Left lung (tissue), 10 donors: ENCODE measurements around the gene UPF1. TPM values are rescaled to one million over a fixed set of nuclear protein-coding genes. Genes with fewer than 3 reads are reported as not detected.
A peak's percentile ranks its signal among the peaks of the same experiment; 100 is the strongest.

Experiments used
- ATAC-seq: fragments of 200-7000 bp; cut with Tn5 transposase; one replicate; pipeline ENCODE4 v1.9.1; 2020; ENCODE audit warnings: moderate library complexity
- DNase-seq, 4 donors: peaks; one replicate each; pipeline ENCODE4 v3.0.0-alpha.2; 2013 to 2020
- H3K27ac ChIP-seq, 2 donors: fragments of 200-600 bp; sonication (generic) in 1 of 2; one replicate each; pipeline versions ENCODE4 v1.5.0 to v1.8.0; 2020 to 2021
- H3K27me3 ChIP-seq, 2 donors: fragments of 200-600 bp; sonication (generic) in 1 of 2; one replicate each; pipeline versions ENCODE4 v1.5.0 to v1.8.0; 2020 to 2021
- H3K36me3 ChIP-seq, 2 donors: fragments of 200-600 bp; sonication (generic) in 1 of 2; one replicate each; pipeline versions ENCODE4 v1.5.0 to v1.8.0; 2020 to 2021
- H3K4me1 ChIP-seq, 2 donors: fragments of 200-600 bp; one replicate each; pipeline ENCODE4 v1.8.0; 2021
- H3K4me3 ChIP-seq, 2 donors: fragments of 200-600 bp; sonication (generic) in 1 of 2; one replicate each; pipeline versions ENCODE4 v1.5.0 to v1.8.0; 2020 to 2021; ENCODE audit warnings: mild to moderate bottlenecking in 1 of 2
- H3K9me3 ChIP-seq, 2 donors: fragments of 200-600 bp; sonication (generic) in 1 of 2; one replicate each; pipeline versions ENCODE4 v1.5.0 to v1.8.0; 2020 to 2021
- intact Hi-C, 2 donors: fragments of 100-400 bp; cut with DNase I; formaldehyde crosslinking; loops; one replicate each; pipeline versions ENCODE4 v1.11.2 to v1.14.2; 2022
- polyA plus RNA-seq, 6 donors: library from polyadenylated mRNA; unstranded; fragments of 120-200 nt; gene quantifications; one replicate each; pipeline ENCODE4 v1.2.1, GENCODE V29; 2013; ENCODE audit not compliant: insufficient read length in 6 of 6
- total RNA-seq, 2 donors: library from RNA; stranded (reverse); fragmentation: NEBNext Ultra II Directional; extraction: Animal tissue kit (Norgen Biotek cat#: 25700); gene quantifications; one replicate each; pipeline ENCODE4 v1.2.1, GENCODE V29; 2021
- TF ChIP-seq, protein P1 (sequence below), 2 donors: fragments of 200-600 bp; sonication (generic) in 1 of 2; IDR thresholded peaks; one replicate each; pipeline versions ENCODE4 v1.5.0 to v1.8.0; 2021; ENCODE audit warnings: antibody characterized with exemption in 2 of 2
- donor health status: DM: no; HTN: yes; CAD: no.
- donor health status: DM: no; HTN: no; CAD: no.

Gene UPF1
- total and polyA plus RNA-seq, 8 donors, result 49.1 to 80.9 (median 55.3) TPM

GRCh38 chr19:18889949-18890745 lies 58.4 kb downstream of the UPF1 start:
- H3K27me3 ChIP-seq, result peaks cover 10 to 28% of the 10 kb centered on the region in 2 donors
- H3K9me3 ChIP-seq, result no peaks in the 10 kb centered on the region
- no peak overlapping the region for H3K4me3 ChIP-seq
- ATAC-seq, result no peak
- intact Hi-C loops, result no loop called here
- no peak overlapping the region for H3K27ac ChIP-seq
- TF ChIP-seq, protein P1, sequence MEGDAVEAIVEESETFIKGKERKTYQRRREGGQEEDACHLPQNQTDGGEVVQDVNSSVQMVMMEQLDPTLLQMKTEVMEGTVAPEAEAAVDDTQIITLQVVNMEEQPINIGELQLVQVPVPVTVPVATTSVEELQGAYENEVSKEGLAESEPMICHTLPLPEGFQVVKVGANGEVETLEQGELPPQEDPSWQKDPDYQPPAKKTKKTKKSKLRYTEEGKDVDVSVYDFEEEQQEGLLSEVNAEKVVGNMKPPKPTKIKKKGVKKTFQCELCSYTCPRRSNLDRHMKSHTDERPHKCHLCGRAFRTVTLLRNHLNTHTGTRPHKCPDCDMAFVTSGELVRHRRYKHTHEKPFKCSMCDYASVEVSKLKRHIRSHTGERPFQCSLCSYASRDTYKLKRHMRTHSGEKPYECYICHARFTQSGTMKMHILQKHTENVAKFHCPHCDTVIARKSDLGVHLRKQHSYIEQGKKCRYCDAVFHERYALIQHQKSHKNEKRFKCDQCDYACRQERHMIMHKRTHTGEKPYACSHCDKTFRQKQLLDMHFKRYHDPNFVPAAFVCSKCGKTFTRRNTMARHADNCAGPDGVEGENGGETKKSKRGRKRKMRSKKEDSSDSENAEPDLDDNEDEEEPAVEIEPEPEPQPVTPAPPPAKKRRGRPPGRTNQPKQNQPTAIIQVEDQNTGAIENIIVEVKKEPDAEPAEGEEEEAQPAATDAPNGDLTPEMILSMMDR (IDR thresholded peaks at IDR 0.05), result no peak
- H3K4me1 ChIP-seq, result peaks cover 0 to 5% of the 10 kb centered on the region in 2 donors
- peak in 1 of 4 donors; percentile 60 for DNase-seq
- H3K36me3 ChIP-seq, result no peaks in the 10 kb centered on the region

GRCh38 chr19:18893587-18894253 lies 62.0 kb downstream of the UPF1 start:
- H3K4me3 ChIP-seq, result no peak overlapping the region
- no peaks in the 10 kb centered on the region for H3K9me3 ChIP-seq
- DNase-seq, result no peak
- peaks cover 0 to 16% of the 10 kb centered on the region in 2 donors for H3K4me1 ChIP-seq
- peaks cover 0 to 3% of the 10 kb centered on the region in 2 donors for H3K36me3 ChIP-seq
- H3K27me3 ChIP-seq, result peaks cover 15 to 49% of the 10 kb centered on the region in 2 donors
- ATAC-seq, result no peak
- no peak overlapping the region for H3K27ac ChIP-seq
- TF ChIP-seq, protein P1 (IDR thresholded peaks at IDR 0.05), result no peak
- intact Hi-C loops, result no loop called here

GRCh38 chr19:18894254-18895037 lies 62.7 kb downstream of the UPF1 start:
- Histone ChIP-seq H3K27ac (no peak overlapping the region), H3K36me3 (peaks cover 0 to 10% of the 10 kb centered on the region in 2 donors), H3K9me3 (no peaks in the 10 kb centered on the region), H3K27me3 (peaks cover 15 to 49% of the 10 kb centered on the region in 2 donors), H3K4me3 (no peak overlapping the region), H3K4me1 (peaks cover 0 to 16% of the 10 kb centered on the region in 2 donors)
- peak in 2 of 4 donors; percentile 51 to 81 for DNase-seq
- intact Hi-C loops, result no loop called here
- TF ChIP-seq, protein P1 (IDR thresholded peaks at IDR 0.05), result no peak
- no peak for ATAC-seq

DNA sequence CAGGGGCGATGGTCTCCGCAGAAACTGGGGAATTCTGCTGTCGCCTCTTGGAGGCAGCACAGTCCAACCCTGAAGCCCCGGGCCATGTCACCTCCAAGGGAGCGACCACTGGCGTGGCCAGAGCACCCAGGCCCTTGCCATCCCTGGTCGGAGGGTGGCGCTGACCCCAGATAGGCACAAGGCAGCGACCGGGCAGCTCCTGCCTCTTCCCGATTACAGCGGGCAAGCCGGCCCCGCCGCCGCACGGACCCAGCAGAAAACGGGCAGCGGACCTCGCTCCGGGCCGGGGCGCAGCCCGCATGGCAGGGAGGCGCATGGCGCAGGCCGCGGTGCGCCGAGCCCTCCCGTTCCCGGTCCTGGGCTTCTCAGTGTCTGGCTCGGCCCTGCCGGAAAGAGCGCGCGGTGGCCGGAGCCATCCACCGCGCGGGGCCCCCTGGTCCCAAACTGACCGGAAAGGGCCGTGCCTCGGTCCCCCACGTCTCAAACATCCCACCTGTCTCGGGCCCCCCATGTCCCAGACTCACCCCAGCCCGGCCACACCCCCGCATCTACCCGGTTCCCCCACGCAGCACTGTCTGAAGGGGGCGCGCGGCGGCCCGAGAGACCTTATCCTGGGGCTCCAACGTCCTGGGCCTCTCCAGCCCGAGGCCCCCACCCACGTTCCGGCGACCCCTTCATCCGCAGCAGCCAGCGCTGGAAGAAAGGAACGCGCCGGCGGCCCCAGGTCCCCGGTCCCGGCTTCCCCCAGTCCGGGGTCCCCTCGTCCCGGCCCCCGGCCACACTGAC lies 63.5 kb downstream of the UPF1 start:
- DNase-seq, result peak in 2 of 4 donors; percentile 36 to 47
- Histone ChIP-seq H3K4me3 (peak overlapping the region; percentile 12 to 28), H3K9me3 (no peaks in the 10 kb centered on the region), H3K27ac (no peak overlapping the region), H3K36me3 (peaks cover 0 to 18% of the 10 kb centered on the region in 2 donors), H3K27me3 (peaks cover 15 to 49% of the 10 kb centered on the region in 2 donors), H3K4me1 (peaks cover 0 to 16% of the 10 kb centered on the region in 2 donors)
- intact Hi-C loops, result no loop called here
- TF ChIP-seq, protein P1 (IDR thresholded peaks at IDR 0.05), result peak; percentile 8 to 17
- peak; percentile 53 for ATAC-seq
